Cerebellar nuclear complex (tissue), 1 donor: Measurements from ENCODE around the gene FSCN2.

ENCODE experiments used
- DNase-seq, 2 experiments: peaks; one replicate each; lab custom pipeline; 2025; lab: John Stamatoyannopoulos, UW

FSCN2 gene

GRCh38 chr17:81512562-81513371 lies 15.4 kb upstream of the FSCN2 start, which contains the start of gene ACTG1:
ACTG1 (minus strand) TSS chr17:81512799; CDS start chr17:81512354, 445 bp downstream.
- DNase-seq: peak; percentile 35 to 48

DNA sequence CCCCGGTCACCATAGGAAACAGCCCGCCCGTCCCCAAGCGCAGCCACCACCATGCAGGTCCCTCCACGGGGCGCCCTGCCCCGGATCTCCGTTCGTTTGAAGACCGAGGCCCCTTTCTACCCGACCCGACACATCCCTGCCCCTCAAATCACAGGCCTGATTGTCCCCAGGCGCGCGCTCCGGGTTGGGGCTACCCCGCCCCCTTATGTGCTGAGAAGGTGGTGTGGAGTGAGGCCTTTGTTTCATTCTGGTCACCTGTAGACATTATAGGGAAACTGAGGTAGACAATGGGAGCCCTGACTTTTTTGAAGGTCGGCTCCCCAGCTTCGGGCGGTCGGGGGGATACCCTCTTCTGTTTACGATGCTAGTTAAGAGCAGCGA lies 14.8 kb upstream of the FSCN2 start:
- no peak for DNase-seq

DNA sequence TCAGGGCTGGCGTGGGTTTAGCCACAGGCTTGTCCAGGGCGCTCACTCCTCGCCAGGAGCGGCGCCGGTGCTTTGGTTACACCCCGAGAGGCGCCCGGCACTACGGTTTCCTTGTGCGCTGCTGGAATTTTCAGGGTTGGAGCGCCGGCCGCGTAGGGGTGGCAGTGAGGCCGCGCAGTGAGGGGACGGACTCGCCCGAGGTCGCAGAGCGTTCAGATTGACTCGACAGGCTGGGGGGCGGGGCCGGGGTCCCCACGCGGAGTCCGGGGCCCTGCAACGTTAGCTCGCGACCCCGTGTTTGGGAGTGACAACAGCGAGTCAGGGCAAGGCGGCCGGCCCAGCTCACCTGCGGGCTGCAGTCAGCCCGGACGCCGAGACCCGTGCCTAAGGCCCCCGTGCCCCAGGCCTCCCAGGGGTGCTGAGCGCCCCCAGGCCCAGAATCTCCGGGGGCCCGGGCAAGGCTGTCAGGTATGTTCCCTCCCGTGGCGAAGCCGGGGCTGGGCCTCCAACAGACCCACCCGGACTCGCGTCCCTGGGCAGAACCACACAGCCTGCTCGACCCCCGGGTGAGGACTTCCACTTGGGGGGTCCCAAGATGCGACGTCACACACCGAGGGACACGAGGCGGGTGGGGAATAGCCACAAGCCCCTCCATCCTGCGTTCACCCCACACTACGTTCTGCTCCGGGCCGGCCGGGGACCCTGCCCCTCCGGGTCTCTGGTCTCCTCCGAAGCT lies 14.3 kb upstream of the FSCN2 start:
- DNase-seq: no peak

GRCh38 chr17:81514489-81514738 lies 13.8 kb upstream of the FSCN2 start:
- no peak for DNase-seq

- DNase-seq: no peak
Observed at GRCh38 chr17:81514739-81515529, 13.2 kb upstream of the FSCN2 start.

GRCh38 chr17:81515530-81516041 lies 12.6 kb upstream of the FSCN2 start:
- no peak for DNase-seq

- no peak for DNase-seq
Observed at GRCh38 chr17:81516439-81516838, 11.7 kb upstream of the FSCN2 start.

DNA sequence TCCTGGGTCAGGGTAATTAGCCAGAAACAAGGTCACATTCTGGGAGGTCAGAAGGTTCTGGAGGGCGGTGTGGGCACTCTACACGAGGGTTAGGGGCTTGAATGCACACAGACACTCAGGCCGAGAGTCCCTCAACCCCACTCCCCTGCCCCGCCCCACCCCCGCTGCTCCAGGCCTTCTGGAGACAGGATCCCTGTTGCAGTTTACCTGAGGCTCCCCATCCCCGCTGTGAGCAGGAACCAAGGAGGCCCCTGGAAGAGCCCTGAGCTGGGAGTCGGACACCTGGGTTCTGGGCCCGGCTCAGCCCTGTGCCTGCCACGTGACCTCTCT lies 11.2 kb upstream of the FSCN2 start:
- DNase-seq: no peak

- no peak for DNase-seq
Observed at GRCh38 chr17:81517339-81518112, 10.7 kb upstream of the FSCN2 start.

GRCh38 chr17:81518113-81518784 lies 9.9 kb upstream of the FSCN2 start:
- no peak for DNase-seq

GRCh38 chr17:81518785-81519283 lies 9.3 kb upstream of the FSCN2 start:
- DNase-seq: no peak

DNA sequence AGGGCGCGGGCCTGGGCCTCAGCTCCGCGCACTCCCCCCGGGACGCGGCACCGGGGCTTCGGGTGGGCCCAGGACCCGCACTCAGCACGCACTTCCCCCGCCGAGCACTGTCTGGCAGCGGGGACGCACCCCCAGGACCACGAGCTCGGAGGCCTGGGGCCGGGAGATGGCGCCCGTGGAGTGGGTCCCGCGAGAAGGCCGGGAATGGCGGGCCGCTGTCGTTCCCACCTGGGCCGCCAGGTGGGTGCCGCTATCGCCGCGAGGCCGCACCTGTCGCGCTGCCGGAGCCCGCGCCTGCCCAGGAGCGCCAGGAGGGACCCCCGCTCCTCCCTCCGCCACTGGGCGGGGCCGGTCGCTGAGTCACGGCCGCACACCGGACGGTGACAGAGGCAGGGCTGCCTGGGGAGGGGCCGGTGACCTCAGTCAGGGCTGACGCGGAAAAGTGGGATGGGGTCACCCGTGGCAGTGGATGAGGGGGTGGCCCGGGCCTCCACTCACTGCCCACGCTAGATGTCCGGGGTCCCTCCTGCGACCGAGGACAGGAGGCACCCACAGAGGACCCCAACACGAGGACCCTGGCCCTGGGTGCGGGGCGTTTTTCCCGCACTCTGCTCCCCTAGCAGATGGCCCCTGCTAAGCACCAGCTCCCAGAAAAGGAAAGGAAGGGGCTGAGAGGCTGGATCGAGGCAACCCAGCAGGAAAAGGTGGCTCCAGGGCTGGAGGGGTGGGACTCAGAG lies 8.7 kb upstream of the FSCN2 start:
- DNase-seq: no peak

DNA sequence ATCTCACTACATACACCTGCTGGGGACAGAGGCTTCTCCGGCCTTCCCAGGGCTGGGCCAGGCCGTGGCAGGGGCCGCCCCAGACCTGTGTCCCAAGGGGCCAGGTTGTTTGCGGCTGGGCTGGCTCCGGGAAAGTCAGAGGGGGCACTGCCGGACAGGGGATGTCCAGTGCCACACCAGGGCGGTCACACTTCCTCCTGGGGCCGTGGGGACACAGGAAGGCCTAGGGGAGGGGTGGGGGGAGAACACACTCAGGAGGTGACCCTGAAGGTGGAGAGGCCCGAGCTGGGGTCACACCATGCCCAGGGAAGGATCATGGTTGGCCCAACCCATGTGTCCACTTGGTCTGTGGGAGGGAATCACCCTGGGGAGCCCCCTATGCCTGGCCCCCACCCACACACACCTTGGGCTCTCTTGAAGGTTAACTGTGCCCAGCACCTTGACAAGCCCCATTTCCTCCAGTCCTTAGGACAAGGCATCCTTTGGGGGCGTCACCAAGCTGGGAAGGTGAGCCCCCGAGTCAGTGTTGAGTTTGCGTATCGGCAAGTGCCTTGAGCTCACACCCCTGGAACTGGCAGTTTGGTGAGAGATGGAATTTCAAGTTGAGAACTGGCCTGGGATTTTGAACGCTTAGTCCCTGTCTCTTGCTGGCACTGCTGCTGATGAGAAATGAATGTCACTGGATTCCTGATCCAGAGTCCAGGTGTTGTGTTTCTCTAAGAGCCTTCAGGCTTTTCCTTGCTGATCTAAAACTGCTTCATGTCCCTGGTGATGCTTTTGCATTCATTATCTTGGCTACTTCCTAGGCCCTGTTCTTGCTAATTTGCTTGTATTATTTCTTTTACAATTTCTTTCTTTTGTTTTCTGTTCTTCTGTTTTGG lies 7.9 kb upstream of the FSCN2 start:
- no peak for DNase-seq

DNA sequence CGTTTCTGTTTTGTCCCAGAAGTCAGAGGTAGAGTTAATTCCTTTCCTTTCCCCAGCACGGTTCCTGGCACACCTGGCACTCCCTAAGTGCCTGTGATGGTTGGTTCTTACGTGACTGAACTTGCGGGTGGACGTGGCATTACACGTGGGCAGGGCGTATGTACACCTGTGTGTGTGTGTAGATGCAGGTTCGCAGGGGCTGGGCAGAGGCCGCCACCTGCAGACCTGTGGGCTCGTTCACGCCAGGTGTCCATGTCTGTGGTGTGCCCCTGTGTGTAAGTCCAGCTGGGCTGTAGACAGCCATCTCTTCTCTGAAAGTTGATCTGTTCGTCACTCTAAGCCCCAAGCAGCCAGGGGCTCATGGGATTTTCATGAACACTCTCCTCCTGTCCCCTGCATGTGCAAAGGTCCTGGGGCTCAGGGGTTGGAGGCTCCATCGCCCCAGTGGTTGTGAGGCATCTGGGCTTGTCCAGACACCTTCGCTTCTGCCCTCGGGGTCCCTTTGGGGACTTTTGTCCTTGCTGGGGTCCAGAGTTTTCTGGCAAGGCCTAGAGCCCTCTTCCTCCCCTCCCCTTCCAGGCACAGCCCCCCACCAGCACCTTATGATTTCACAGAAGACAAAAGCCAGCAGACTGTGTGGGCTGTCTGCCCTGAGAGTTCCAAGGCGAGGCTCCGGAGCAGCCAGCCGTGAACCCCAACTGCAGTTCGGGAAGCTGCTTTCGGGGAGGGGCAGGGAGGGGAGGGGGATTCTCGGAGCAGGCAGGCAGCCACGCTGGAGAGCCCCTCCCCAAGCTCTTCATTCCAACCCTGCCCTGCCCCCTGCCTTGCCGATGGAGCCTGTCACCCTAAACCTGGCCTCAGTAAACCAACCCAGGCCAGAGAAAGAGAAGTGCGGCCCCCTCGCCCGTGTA lies 5.4 kb upstream of the FSCN2 start:
- no peak for DNase-seq

DNA sequence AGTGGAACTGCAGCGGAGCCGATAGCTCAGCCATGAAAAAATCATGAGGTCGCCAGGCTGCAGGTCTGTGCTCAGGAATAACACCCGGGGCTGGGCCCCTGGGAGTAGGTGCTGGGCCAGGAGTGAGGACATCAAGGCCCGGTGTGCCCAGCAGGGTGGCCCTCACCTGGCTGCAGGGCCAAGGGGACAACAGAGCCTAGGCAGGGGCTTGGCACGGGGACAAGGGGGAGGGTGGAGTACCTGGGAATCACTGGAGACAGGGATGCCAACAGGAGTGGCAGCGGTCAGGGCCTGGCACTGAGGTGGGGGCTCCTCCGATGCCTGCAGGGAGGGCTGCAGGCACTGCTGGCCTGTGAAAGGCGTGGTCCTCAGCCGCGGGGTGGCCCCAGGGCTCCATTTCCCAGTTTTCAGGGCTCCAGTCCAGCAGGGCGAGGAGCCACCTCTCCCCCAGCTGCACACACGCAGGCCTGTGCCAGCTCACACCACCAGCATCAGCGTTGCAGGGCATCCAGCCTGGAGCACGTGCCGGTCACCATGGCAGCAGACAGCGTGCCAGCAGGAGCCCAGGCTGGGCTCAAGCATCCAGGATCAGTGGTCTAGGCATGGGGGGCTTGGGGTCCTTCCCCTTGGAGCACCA lies 4.7 kb upstream of the FSCN2 start:
- DNase-seq: no peak

DNA sequence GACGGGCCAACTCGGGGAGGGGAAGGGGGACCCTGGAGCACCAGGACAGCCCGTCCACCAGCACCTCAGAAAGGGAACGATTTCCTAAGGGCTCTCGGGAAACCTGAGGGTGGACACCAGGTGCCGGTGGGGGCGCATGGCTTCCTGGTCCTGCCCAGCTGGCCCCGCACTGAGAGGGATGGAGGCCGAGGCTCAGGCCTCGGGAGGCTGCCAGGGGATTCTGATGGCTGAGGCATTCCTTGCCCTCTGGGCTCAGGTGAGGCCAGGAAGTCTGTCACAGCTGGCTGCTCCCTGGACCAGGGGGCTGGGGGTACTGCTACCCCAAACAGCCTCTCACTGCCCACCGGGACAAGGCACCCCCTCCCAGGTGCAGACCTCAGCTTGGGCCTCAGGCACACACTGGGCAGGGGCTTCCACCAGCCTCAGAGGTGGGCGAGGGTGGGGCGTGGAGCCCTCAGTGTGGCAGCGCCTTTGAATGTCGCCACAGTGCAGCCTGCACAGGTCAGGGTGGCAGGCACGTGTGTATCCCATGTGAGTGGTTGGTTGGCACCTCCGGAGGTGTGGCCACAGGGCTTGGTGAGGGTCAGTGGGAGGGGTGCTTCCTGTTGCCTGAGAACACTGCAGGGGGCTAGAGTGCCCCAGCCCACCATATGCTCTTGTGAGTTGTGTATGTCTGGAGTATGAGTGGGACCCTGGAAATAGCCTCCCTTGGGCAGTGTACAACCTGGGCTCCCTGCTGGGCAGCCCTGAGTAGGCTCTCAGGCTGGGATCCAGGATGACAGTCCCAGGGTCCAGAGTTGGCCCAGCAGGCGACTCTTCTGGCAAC lies 3.9 kb upstream of the FSCN2 start:
- DNase-seq: no peak

DNA sequence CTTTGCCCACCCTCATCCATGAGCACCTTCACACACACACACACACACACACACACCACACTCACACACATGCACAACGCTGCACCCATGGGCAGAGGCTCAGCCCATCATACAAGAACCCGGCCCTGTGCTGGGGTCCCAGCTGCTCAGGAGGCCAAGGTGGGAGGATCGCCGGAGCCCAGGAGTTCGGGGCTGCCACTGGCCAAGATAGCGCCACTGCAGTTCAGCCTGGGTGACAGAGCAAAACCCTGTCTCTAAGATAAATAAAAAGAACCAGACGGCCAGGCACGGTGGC lies 3.4 kb upstream of the FSCN2 start:
- DNase-seq: no peak
